NB4 (cell line): Measurements from ENCODE around the gene HGS.

Experiments
- CTCF ChIP-seq: IDR thresholded peaks from one replicate; pipeline ENCODE4 v1.5.1; 2012; ENCODE audit warnings: low read depth, low read length
- MAX ChIP-seq: IDR thresholded peaks from 2 replicates; pipeline ENCODE4 v1.6.1; 2011; ENCODE audit warnings: low read depth, low read length
- MYC ChIP-seq: IDR thresholded peaks from 2 replicates; pipeline ENCODE4 v1.6.1; 2011; ENCODE audit warnings: low read depth, low read length
- POLR2A ChIP-seq: IDR thresholded peaks from 2 replicates; pipeline ENCODE4 v1.6.1; 2011; ENCODE audit warnings: mild to moderate bottlenecking; ENCODE audit not compliant: insufficient read length; ENCODE audit errors: extremely low read depth

GRCh38 chr17:81695211-81695610, 11.4 kb downstream of the HGS start:
- no peak for TF ChIP-seq CTCF
- no peak for TF ChIP-seq POLR2A
- TF ChIP-seq MAX: no peak
- no peak for TF ChIP-seq MYC
